ENCODE results near the gene MRPS18B. TPM values are rescaled to one million over a fixed set of nuclear protein-coding genes. Genes with fewer than 3 reads are reported as not detected.

Gene MRPS18B
- total and polyA plus RNA-seq, 2 of the 13 experiments (the other 11 are each of a cell fraction or from before 2014, with no cell fraction given) = 125 to 131 TPM

DNA sequence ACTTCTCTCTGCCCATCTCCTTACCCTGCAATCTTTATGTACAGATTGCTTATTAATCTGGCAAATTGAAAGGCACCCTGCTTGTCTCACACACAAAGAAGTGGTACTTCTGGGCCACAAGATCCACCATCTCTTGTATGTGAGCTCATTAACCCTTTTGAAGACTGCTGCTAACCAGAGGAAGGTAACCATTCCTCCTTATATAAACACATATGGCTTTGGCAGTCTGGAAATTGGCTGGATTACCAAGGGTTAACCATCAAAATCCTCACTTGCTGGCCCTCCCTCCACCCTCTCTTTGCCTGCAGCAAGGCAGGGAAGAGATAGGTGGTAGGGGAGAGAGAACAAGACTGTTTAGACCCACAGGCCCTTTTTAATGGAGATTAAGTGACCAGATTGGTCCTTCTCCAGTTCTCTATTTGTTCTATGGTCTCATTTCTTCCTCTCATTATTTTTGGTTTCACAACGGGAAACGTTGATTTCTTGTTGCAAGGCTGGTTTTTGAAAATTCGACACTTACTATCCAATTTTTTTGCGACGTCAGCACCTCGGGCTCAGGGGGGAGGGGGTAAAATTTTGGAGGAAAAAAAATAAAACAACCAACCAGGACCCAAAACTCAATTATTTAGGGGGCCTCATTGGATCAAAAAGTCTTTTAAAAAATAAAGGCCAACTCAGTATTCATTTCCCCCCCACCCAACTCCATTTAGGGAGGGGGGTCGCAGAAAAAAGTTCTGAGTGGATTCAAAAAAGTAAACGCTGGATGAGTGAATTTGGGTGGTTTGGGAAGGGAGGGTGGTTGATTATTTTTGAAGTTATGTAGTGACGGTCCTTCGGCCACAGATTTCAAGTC, 1.5 kb upstream of the MRPS18B start (continued):
- TF ChIP-seq, protein P1, sequence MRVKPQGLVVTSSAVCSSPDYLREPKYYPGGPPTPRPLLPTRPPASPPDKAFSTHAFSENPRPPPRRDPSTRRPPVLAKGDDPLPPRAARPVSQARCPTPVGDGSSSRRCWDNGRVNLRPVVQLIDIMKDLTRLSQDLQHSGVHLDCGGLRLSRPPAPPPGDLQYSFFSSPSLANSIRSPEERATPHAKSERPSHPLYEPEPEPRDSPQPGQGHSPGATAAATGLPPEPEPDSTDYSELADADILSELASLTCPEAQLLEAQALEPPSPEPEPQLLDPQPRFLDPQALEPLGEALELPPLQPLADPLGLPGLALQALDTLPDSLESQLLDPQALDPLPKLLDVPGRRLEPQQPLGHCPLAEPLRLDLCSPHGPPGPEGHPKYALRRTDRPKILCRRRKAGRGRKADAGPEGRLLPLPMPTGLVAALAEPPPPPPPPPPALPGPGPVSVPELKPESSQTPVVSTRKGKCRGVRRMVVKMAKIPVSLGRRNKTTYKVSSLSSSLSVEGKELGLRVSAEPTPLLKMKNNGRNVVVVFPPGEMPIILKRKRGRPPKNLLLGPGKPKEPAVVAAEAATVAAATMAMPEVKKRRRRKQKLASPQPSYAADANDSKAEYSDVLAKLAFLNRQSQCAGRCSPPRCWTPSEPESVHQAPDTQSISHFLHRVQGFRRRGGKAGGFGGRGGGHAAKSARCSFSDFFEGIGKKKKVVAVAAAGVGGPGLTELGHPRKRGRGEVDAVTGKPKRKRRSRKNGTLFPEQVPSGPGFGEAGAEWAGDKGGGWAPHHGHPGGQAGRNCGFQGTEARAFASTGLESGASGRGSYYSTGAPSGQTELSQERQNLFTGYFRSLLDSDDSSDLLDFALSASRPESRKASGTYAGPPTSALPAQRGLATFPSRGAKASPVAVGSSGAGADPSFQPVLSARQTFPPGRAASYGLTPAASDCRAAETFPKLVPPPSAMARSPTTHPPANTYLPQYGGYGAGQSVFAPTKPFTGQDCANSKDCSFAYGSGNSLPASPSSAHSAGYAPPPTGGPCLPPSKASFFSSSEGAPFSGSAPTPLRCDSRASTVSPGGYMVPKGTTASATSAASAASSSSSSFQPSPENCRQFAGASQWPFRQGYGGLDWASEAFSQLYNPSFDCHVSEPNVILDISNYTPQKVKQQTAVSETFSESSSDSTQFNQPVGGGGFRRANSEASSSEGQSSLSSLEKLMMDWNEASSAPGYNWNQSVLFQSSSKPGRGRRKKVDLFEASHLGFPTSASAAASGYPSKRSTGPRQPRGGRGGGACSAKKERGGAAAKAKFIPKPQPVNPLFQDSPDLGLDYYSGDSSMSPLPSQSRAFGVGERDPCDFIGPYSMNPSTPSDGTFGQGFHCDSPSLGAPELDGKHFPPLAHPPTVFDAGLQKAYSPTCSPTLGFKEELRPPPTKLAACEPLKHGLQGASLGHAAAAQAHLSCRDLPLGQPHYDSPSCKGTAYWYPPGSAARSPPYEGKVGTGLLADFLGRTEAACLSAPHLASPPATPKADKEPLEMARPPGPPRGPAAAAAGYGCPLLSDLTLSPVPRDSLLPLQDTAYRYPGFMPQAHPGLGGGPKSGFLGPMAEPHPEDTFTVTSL (CRISPR knock-in tag; IDR thresholded peaks at IDR 0.05; ENCODE audit: borderline replicate concordance) = peak; percentile 38; the same call in 1 of the 2 replicates
- TF ChIP-seq ZBTB20 (CRISPR knock-in tag; IDR thresholded peaks at IDR 0.05; ENCODE audit: borderline replicate concordance, low read depth) = peak; percentile 38; the same call in 1 of the 2 replicates
- TF ChIP-seq MBD4 (IDR thresholded peaks at IDR 0.05; ENCODE audit: borderline replicate concordance, low read length) = peak; percentile 73; the same call in 1 of the 2 replicates
- TF ChIP-seq HNF1B (CRISPR knock-in tag; IDR thresholded peaks at IDR 0.05) = no peak
- TF ChIP-seq PITX1 (CRISPR knock-in tag; IDR thresholded peaks at IDR 0.05) = 0 out of 2 replicates have a peak, but pooled peaks have one; percentile 17
- TF ChIP-seq, protein P2, sequence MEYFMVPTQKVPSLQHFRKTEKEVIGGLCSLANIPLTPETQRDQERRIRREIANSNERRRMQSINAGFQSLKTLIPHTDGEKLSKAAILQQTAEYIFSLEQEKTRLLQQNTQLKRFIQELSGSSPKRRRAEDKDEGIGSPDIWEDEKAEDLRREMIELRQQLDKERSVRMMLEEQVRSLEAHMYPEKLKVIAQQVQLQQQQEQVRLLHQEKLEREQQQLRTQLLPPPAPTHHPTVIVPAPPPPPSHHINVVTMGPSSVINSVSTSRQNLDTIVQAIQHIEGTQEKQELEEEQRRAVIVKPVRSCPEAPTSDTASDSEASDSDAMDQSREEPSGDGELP (IDR thresholded peaks at IDR 0.05; ENCODE audit: borderline replicate concordance, low read depth) = 0 out of 2 replicates have a peak, but pooled peaks have one; percentile 8
- TF ChIP-seq ZNF12 (CRISPR knock-in tag; IDR thresholded peaks at IDR 0.05) = 0 out of 2 replicates have a peak, but pooled peaks have one; percentile 37
- TF ChIP-seq, protein P3, sequence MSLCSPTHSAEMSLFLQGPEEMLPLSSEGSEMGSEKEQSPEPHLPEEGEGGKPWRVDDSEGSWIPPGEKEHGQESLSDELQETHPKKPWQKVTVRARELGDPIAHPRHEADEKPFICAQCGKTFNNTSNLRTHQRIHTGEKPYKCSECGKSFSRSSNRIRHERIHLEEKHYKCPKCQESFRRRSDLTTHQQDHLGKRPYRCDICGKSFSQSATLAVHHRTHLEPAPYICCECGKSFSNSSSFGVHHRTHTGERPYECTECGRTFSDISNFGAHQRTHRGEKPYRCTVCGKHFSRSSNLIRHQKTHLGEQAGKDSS (CRISPR knock-in tag; IDR thresholded peaks at IDR 0.05; ENCODE audit: borderline replicate concordance, low read depth) = 0 out of 2 replicates have a peak, but pooled peaks have one; percentile 47

All from HepG2 (cell line).